IMR-90 (cell line): Measurements from ENCODE around the gene STON2.

Experiments
- CTCF ChIP-seq: conservative IDR thresholded peaks from 2 replicates; pipeline ENCODE4 v1.5.1; 2012; ENCODE audit warnings: mild to moderate bottlenecking, low read depth, low read length, improper control_type of control experiment
- ELK1 ChIP-seq: fragments of 150-350 bp; IDR thresholded peaks from 2 replicates; pipeline ENCODE4 v1.6.1; 2016; ENCODE audit warnings: low read depth, mild to moderate bottlenecking, low read length, moderate library complexity, borderline replicate concordance
- FOS ChIP-seq: fragments of 150-350 bp; IDR thresholded peaks from 2 replicates; pipeline ENCODE4 v1.6.1; 2016; ENCODE audit warnings: low read depth, low read length
- MXI1 ChIP-seq: IDR thresholded peaks from 2 replicates; pipeline ENCODE4 v1.6.1; 2012; ENCODE audit warnings: low read depth, mild to moderate bottlenecking, low read length, moderate library complexity, borderline replicate concordance
- POLR2A ChIP-seq: IDR thresholded peaks from 2 replicates; pipeline ENCODE4 v1.6.1; 2012; ENCODE audit warnings: mild to moderate bottlenecking, low read depth, low read length
- RCOR1 ChIP-seq: IDR thresholded peaks from 2 replicates; pipeline ENCODE4 v1.6.1; 2012; ENCODE audit warnings: mild to moderate bottlenecking, low read length, improper control_type of control experiment; ENCODE audit not compliant: insufficient replicate concordance
- RFX5 ChIP-seq: IDR thresholded peaks from 2 replicates; pipeline ENCODE4 v1.8.0; 2012; ENCODE audit warnings: low read depth, mild to moderate bottlenecking, low read length, moderate library complexity
- USF2 ChIP-seq: fragments of 150-350 bp; IDR thresholded peaks from 2 replicates; pipeline ENCODE4 v1.6.1; 2017; ENCODE audit warnings: mild to moderate bottlenecking, antibody characterized with exemption, low read length, low read depth

- TF ChIP-seq FOS (no peak), CTCF (no peak), POLR2A (no peak), ELK1 (no peak), RCOR1 (no peak), MXI1 (no peak), USF2 (no peak), RFX5 (no peak)
Measured at GRCh38 chr14:81350344-81351130, 49.6 kb downstream of the STON2 start.
